ENCODE data around the gene RARB.

Gene RARB

GRCh38 chr3:25548836-25549235 lies 120.8 kb downstream of the RARB start:
- POLR2A ChIA-PET, result no interaction called here
- TF ChIP-seq, protein P1, sequence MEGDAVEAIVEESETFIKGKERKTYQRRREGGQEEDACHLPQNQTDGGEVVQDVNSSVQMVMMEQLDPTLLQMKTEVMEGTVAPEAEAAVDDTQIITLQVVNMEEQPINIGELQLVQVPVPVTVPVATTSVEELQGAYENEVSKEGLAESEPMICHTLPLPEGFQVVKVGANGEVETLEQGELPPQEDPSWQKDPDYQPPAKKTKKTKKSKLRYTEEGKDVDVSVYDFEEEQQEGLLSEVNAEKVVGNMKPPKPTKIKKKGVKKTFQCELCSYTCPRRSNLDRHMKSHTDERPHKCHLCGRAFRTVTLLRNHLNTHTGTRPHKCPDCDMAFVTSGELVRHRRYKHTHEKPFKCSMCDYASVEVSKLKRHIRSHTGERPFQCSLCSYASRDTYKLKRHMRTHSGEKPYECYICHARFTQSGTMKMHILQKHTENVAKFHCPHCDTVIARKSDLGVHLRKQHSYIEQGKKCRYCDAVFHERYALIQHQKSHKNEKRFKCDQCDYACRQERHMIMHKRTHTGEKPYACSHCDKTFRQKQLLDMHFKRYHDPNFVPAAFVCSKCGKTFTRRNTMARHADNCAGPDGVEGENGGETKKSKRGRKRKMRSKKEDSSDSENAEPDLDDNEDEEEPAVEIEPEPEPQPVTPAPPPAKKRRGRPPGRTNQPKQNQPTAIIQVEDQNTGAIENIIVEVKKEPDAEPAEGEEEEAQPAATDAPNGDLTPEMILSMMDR (IDR thresholded peaks at IDR 0.05; ENCODE audit: control extremely low read depth, extremely low read depth, low read depth, missing control alignments), result no peak
- CTCF ChIA-PET, result interaction anchor here (1.1 to 2.0 kb wide), 2 partner anchors 8 to 11 kb away, joined by 3 to 5 read pairs; no protein-coding TSS in a partner anchor
- no peak for DNase-seq (ENCODE audit: extremely low spot score)

DNA sequence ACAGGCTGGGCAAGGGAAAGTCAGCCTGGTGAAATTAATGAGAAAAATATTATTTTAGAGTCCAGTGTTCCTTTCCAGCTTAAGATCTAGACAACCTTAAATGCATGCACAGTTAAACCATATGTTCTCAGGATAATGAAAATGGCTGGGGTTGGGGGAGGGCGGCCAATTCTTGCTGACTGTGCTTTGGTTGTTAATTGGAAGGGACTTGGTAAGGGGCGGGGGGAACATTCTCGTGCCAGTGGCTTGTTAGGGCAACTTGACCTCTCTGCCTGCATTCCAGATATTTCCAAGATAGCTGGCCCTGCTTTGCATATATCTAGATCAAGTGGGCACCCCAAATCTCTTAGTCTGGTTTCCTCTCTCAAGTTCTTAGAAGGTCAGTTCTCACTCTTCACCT lies 124.2 kb downstream of the RARB start:
- no peak for DNase-seq (ENCODE audit: extremely low spot score)
- TF ChIP-seq, protein P1 (IDR thresholded peaks at IDR 0.05; ENCODE audit: control extremely low read depth, extremely low read depth, low read depth, missing control alignments), result no peak
- CTCF ChIA-PET, result interaction anchor here (1.1 kb wide), 1 partner anchor 14 kb away, joined by 3 read pairs; no protein-coding TSS in a partner anchor
- POLR2A ChIA-PET, result no interaction called here

- POLR2A ChIA-PET, result no interaction called here
- no peak for DNase-seq (ENCODE audit: extremely low spot score)
- TF ChIP-seq, protein P1 (IDR thresholded peaks at IDR 0.05; ENCODE audit: control extremely low read depth, extremely low read depth, low read depth, missing control alignments), result no peak
- CTCF ChIA-PET, result interaction anchor here (2.0 kb wide), 1 partner anchor 10 kb away, joined by 12 read pairs; no protein-coding TSS in a partner anchor
These were observed 126.3 kb downstream of the RARB start for GRCh38 chr3:25554376-25554775.

DNA sequence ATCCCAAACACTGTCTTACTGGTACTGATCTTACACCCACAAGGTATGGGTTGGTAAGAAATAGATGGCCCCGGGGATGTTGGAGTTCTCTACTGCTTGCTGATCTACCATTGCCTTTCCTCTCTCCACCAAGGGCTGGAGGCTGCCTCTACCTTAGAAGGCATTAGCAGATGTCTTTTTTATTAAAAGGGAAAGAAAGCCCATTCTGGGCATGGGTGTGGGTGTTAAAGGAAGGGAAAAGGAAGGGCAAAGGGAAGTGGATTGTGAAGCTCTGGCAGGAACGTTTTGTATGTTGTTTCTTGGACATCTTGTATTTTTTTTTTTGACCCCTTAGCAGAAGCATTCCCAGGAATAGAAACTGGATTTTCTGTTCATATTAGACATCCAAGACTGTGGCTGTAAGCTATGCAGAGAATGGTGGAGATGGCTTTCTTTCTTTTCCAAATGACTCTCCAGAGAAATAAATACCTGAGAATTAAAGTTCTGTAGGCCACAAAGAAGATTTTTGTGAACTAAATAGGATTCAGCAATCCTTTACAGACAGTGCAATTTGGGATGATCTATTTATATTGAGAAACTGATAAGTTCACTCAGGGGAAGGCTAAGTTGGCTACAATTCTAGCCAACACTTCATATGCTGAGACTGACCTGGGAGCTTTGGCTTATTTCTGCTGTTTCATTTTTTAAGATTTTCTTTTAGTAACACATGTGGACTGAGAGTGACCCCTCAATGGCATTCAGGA lies 127.8 kb downstream of the RARB start:
- POLR2A ChIA-PET, result no interaction called here
- CTCF ChIA-PET, result interaction anchor here (1.0 to 2.0 kb wide), 2 partner anchors 11 to 14 kb away, joined by 3 to 12 read pairs; no protein-coding TSS in a partner anchor

DNA sequence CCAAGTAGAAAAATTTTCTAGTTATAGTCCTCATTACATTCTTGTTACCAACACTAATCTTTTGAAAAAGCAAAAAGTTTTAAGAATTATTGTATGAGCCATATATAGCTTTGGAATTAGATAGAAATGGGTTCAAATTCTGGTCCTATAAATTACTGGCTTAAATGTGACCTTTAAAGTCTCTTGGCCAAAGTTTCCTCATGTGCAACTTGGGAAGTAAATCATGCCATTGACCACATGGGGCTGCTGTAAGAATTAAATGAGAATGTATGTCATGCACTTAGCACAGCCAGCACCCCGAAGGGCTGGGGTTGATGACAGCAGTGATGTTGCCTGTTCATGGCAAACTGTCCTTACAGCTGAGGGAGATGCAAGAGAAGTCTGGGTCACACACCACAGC lies 128.4 kb downstream of the RARB start:
- no peak for DNase-seq (ENCODE audit: extremely low spot score)
- TF ChIP-seq, protein P1 (IDR thresholded peaks at IDR 0.05; ENCODE audit: control extremely low read depth, extremely low read depth, low read depth, missing control alignments), result no peak
- ChIA-PET CTCF (interaction anchor here (1.0 to 2.0 kb wide), 2 partner anchors 12 to 13 kb away, joined by 3 to 12 read pairs; no protein-coding TSS in a partner anchor), POLR2A (no interaction called here)

More for the DNA sequence above, 127.8 kb downstream of the RARB start:
- no peak for DNase-seq (ENCODE audit: extremely low spot score)
- TF ChIP-seq, protein P1 (IDR thresholded peaks at IDR 0.05; ENCODE audit: control extremely low read depth, extremely low read depth, low read depth, missing control alignments), result no peak

GRCh38 chr3:25557694-25558093 lies 129.6 kb downstream of the RARB start:
- TF ChIP-seq, protein P1 (IDR thresholded peaks at IDR 0.05; ENCODE audit: control extremely low read depth, extremely low read depth, low read depth, missing control alignments), result no peak
- no peak for DNase-seq (ENCODE audit: extremely low spot score)
- CTCF ChIA-PET, result no interaction called here
- POLR2A ChIA-PET, result no interaction called here

Measured in GM10248 (cell line).